ENCODE results near the gene ELMOD3. TPM values are rescaled to one million over a fixed set of nuclear protein-coding genes. Genes with fewer than 3 reads are reported as not detected.
"Not testable (repeated sequence)": the region's sequence is repeated elsewhere in the genome, so short reads cannot be mapped to it uniquely, and the experiment has no call there.

The ELMOD3 gene
- total RNA-seq, 1 donor from 2014 or later: 12.7 TPM

GRCh38 chr2:85327822-85328617 lies 26.5 kb upstream of the ELMOD3 start, which contains the start of gene TGOLN2:
Gene TGOLN2, minus strand, starts transcription at chr2:85327989. Its CDS starts 27 bp downstream, at chr2:85327962.
- peak; percentile 81 for ATAC-seq
- DNase-seq (ENCODE audit: low spot score): peak; percentile 94

- DNase-seq (ENCODE audit: low spot score) (no peak), ATAC-seq (no peak)
Observed at GRCh38 chr2:85329181-85329651, 25.4 kb upstream of the ELMOD3 start.

DNA sequence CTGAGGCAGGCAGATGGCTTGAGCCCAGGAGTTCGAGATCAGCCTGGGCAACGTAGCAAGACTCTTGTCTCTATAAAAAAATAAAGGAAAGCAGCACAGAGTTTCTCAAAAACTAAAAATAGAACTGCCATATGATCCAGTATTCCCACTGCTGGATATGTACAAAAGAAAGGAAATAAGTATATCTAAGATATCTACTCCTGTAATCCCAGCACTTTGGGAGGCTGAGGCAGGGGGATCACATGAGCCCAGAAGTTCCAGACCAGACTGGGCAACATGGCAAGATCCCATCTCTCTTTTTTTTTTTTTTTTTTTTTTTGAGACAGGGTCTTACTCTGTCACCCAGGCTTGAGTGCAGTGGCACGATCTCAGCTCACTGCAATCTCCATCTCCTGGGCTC lies 24.9 kb upstream of the ELMOD3 start:
- ATAC-seq: not testable (repeated sequence)

DNA sequence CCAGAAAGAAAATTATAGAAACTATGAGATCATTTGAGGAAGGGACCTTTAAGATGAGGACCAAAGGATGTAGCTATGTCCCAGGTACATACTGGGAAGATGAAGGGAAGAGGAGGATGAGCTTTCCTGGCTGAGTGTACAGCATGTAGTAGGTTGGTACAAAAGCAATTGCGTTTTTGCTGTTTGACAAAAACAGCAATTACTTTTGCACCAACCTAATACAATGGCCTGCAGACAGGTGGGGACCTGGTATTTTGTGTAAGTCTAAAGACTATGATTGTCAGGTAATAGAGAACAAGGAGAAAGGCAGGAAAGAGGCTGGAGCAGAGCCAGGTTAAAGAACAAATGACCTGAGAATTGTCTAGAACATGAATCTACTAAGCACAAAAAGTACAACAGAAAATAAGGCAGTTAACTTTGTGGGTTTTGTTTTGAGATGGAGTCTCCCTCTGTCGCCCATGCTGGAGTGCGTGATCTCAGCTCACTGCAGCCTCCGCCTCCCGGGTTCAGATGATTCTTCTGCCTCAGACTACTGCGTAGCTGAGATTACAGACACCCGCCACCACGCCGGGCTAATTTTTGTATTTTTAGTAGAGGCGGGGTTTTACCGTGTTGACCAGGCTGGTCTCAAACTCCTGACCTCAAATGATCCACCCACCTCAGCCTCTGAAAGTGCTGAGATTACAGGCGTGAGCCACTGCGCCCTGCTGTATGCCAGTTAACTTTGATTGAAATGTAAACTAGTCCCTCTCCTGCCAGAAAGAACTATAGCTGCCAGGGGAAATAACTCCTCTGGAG lies 23.5 kb upstream of the ELMOD3 start:
- DNase-seq (ENCODE audit: low spot score) (no peak), ATAC-seq (no peak)

More for the DNA sequence above, 24.9 kb upstream of the ELMOD3 start:
- not testable (repeated sequence) for DNase-seq (ENCODE audit: low spot score)

DNA sequence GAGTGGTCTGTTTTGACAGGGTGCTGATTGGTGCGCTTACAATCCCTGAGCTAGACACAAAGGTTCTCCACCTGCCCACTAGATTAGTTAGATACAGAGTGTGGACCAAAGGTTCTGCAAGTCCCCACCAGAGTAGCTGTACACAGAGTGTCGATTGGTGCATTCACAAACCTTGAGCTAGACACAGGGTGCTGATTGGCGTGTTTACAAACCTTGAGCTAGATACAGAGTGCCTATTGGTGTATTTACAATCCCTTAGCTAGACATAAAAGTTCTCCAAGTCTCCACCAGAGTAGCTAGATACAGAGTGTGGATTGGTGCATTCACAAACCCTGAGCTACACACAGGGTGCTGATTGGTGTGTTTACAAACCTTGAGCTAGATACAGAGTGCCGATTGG lies 20.7 kb upstream of the ELMOD3 start:
- ATAC-seq: not testable (repeated sequence)

GRCh38 chr2:85334928-85335327 lies 19.6 kb upstream of the ELMOD3 start:
- DNase-seq (ENCODE audit: low spot score) (no peak), ATAC-seq (no peak)

More for the DNA sequence above, 20.7 kb upstream of the ELMOD3 start:
- not testable (repeated sequence) for DNase-seq (ENCODE audit: low spot score)

- ATAC-seq (peak; percentile 77), DNase-seq (ENCODE audit: low spot score) (no peak)
Observed at GRCh38 chr2:85340034-85340892, 14.3 kb upstream of the ELMOD3 start.

GRCh38 chr2:85341269-85342029 lies 13.1 kb upstream of the ELMOD3 start:
- ATAC-seq: no peak
- no peak for DNase-seq (ENCODE audit: low spot score)

GRCh38 chr2:85342156-85342555 lies 12.4 kb upstream of the ELMOD3 start:
- no peak for ATAC-seq

DNA sequence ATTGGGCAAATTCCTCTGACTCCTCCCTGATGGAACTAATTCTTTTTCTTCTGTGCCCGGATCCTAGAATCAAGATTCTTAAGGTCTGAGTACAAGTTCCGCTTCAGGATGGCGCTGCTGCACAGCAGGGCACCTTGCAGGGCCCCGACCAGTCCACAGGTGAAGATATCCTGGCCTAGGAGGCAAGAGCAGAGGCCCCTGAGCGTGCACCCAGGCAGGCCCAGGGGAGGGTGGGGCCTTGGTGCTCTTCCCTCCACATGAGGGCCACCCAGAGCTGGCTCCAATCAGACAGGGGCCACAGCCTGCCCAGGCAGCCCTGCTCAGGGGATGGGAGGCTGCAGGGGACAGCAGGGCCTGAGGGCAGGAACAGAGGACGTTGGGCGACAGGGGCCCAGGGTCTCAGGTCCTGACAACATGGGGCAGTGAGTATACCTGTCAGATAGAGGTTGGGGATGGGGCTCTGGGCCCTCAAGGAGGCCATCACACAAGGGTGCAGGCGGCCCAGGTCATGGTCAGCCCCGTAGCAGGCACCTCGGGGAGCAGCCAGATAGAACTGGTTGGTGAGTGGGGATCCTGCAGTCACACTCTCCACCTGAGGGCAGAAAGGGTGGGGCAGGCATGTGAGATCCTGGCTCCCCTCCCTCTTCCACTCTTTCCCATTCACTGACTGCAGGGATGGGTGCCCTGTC lies 11.2 kb upstream of the ELMOD3 start:
- ATAC-seq: peak; percentile 5
- not testable (repeated sequence) for DNase-seq (ENCODE audit: low spot score)

More at GRCh38 chr2:85342156-85342555, 12.4 kb upstream of the ELMOD3 start:
- no peak for DNase-seq (ENCODE audit: low spot score)

DNA sequence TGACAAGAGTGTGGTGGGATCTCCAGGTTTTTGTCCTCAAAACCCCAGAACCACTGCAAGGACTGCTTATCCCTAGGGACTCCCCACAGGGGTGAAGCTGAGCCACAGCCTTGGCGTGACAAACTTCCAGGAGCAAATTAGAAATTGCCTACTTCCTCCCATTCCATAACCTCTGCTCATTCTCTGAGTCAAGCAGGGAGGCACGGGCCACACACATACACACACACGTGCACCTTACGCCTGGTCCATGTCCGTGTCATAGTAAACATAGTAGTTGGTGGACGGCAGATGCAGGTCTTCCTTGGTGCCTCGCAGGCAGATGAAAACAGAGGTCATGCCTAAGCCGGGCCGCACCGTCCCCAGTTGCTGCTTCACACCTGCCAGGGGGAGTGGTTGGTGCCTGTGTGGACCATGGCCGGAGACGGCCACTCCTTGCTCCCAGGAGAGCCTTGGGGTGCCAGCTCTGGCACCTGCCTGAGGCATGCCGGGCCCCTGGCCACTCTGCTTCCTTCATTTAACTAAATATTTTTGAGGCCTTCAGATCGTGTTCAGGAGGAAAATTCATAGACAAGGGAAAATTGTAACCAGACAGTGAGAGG lies 10.1 kb upstream of the ELMOD3 start:
- DNase-seq (ENCODE audit: low spot score) (no peak), ATAC-seq (no peak)

- no peak for ATAC-seq
- no peak for DNase-seq (ENCODE audit: low spot score)
Observed at GRCh38 chr2:85347599-85347998, 7.0 kb upstream of the ELMOD3 start.

DNA sequence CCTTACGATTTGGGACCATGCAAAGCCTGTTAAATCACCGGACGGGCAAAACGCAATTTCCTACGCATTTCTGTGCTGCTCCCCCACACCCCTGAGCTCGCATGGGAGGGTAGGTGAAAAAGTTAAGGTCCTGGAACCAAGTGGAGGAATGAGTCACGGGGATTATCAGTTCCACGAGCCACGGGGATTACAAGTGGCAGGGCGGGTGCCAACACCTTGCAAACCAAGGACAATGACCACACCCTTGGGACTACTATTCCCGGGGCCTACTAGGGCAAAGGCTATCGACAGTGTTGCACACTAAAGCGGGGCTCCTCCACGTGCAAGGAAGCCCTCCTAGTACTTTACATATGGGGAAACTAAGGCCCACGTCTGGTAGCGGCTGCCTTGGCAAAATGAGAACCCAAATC lies 688 bp upstream of the ELMOD3 start:
- DNase-seq (ENCODE audit: low spot score) (peak; percentile 75), ATAC-seq (peak; percentile 68)

- no peak for DNase-seq (ENCODE audit: low spot score)
Observed at GRCh38 chr2:85355073-85355410, 473 bp downstream of the ELMOD3 start.

DNA sequence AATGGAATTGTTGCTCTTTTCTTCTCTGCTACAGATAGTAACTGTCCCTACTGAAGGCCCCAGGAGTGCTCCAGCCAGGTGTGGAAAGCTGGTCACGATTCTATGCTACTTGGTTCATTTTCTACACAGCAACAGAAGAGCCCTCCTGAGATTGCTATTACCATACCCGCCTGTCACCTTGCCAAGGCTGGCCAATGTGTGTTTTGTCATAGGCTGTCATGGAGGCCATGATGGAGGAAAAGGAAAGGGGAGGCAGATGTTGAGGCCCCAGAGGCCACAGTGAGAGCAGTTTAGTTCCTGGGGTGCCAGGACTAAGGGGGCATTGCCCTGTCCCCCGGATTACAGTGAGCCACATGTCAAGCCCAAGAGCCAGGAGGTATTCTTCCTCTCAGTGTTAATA lies 952 bp downstream of the ELMOD3 start:
- DNase-seq (ENCODE audit: low spot score) (no peak), ATAC-seq (no peak)

More at GRCh38 chr2:85355073-85355410, 473 bp downstream of the ELMOD3 start:
- no peak for ATAC-seq

DNA sequence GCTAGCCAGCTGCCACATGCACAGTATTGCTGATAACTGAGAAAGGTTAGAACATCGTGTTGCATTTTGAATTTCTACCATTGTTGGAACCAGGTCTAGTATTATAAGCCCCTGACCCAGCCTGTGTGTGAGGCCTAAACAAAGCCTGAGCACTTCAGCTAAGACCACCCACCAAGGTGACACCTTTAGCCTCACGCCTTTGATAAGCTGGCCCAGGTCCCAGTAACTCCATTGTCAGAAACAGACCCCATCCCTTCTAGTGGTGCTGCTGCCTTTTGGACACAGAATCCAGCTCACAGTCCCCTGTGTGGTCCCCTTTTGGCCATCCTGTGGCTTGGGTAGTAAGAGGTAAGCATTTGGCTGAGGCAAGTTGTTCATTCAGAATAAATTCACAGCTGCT lies 1.6 kb downstream of the ELMOD3 start:
- no peak for ATAC-seq
- no peak for DNase-seq (ENCODE audit: low spot score)

GRCh38 chr2:85357736-85358135 lies 3.2 kb downstream of the ELMOD3 start:
- DNase-seq (ENCODE audit: low spot score) (no peak), ATAC-seq (no peak)

GRCh38 chr2:85362653-85363387 lies 8.3 kb downstream of the ELMOD3 start:
- not testable (repeated sequence) for DNase-seq (ENCODE audit: low spot score); ATAC-seq
